Upper lobe of left lung (tissue), 6 donors: ENCODE data around the gene PAPOLA. TPM values are rescaled to one million over a fixed set of nuclear protein-coding genes. Genes with fewer than 3 reads are reported as not detected.

Experiments
- ATAC-seq, 2 donors: fragments of 200-7000 bp; cut with Tn5 transposase; one replicate each; pipeline ENCODE4 v1.9.1; 2022; ENCODE audit warnings: mild to moderate bottlenecking in 2 of 2, moderate library complexity in 2 of 2; ENCODE audit not compliant: low FRiP score in 2 of 2
- DNase-seq, 2 donors: peaks; one replicate each; pipeline ENCODE4 v3.0.0-alpha.2; 2019 to 2020
- H3K27ac ChIP-seq, 4 donors: fragments of 200-600 bp; sonication (generic); one replicate each; pipeline ENCODE4 v1.5.1; 2016 to 2019
- H3K27me3 ChIP-seq, 4 donors: fragments of 200-600 bp; sonication (generic); one replicate each; pipeline ENCODE4 v1.5.1; 2017 to 2019
- H3K36me3 ChIP-seq, 4 donors: fragments of 200-600 bp; sonication (generic); one replicate each; pipeline ENCODE4 v1.5.1; 2016 to 2019
- H3K4me1 ChIP-seq, 4 donors: fragments of 200-600 bp; sonication (generic); one replicate each; pipeline ENCODE4 v1.5.1; 2018 to 2019
- H3K4me3 ChIP-seq, 4 donors: fragments of 200-600 bp; sonication (generic); one replicate each; pipeline ENCODE4 v1.5.1; 2017 to 2019; ENCODE audit warnings: mild to moderate bottlenecking in 2 of 4, moderate library complexity in 1 of 4
- H3K9me3 ChIP-seq, 4 donors: fragments of 200-600 bp; sonication (generic); one replicate each; pipeline ENCODE4 v1.5.1; 2018 to 2019
- EP300 ChIP-seq, 4 donors: sonication (generic); formaldehyde crosslinking; IDR thresholded peaks; one replicate each; pipeline ENCODE4 v1.5.1; 2017; ENCODE audit warnings: antibody characterized with exemption in 4 of 4, control low read depth in 2 of 4
- POLR2A ChIP-seq, 4 donors: fragments of 450-650 bp; IDR thresholded peaks; one replicate each; pipeline ENCODE4 v1.5.1; 2016 to 2017; ENCODE audit warnings: antibody characterized with exemption in 4 of 4, mild to moderate bottlenecking in 2 of 4
- POLR2AphosphoS5 ChIP-seq, 2 donors: sonication (generic); formaldehyde crosslinking; IDR thresholded peaks; one replicate each; pipeline ENCODE4 v1.5.1; 2017; ENCODE audit warnings: antibody characterized with exemption in 2 of 2
- WGBS, 2 donors: methylation state at CpG; one replicate each; pipeline ENCODE4 v1.1.5; 2017 to 2018; 5-methylcytosine and 5-hydroxymethylcytosine counted together
- total RNA-seq, 6 donors: library from RNA; depleted of rRNA in 4 of 6; stranded (reverse); fragments of >200 nt in 4 of 6; gene quantifications; one replicate each; pipeline versions ENCODE4 v1.1.0 to v1.2.1, GENCODE V29; 2016 to 2021
- TF ChIP-seq, protein P1 (sequence below), 6 experiments: fragments of 450-650 bp in 4 of 6; fragments of 200-600 bp in 2 of 6; sonication (generic) in 2 of 6; IDR thresholded peaks; one replicate each; pipeline ENCODE4 v1.5.1; 2016 to 2019; ENCODE audit warnings: antibody characterized with exemption in 6 of 6
- donor health status: DM: no; HTN: no; CAD: no; lungs with moderate emphysema.
- donor health status: DM: no; HTN: yes; CAD: no; lungs with severe emphysema.

PAPOLA gene
- total RNA-seq, 6 donors from 2014 or later, result 109 to 210 (median 137) TPM

DNA sequence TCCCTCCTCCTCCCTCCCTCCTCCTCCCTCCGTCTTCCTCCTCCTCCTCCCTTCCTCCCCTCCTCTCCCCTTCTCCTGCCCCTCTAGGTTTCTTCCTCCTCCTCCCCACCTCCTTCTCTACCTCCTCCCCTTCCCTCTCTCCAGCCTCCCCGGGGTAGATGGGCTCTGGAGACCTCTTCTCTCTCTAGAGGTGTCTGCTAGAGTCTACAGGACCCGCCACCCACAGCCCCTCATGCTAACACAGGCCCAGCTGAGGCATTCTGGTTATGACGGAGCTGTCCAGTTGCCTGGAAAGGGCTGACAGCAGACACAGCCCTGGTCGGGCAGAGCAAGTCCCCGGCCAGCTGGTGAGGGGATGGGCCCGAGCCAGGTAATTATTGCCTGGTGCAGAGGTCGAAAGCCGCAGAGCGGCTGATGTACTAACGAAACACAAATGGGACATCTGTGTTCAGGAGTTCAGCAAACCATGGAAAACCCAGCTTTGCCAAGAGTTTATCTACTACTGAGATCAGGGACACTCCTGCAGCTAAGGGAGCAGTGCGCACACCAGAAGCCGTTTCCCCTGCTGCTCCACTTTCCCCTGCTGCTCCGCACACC, 96.2 kb downstream of the PAPOLA start:
- DNase-seq (no peak), ATAC-seq (no peak)
- H3K27ac ChIP-seq, result no peak overlapping the region
- TF ChIP-seq EP300 (IDR thresholded peaks at IDR 0.05) (no peak), POLR2A (IDR thresholded peaks at IDR 0.05) (no peak), POLR2AphosphoS5 (IDR thresholded peaks at IDR 0.05) (no peak)
- TF ChIP-seq, protein P1, sequence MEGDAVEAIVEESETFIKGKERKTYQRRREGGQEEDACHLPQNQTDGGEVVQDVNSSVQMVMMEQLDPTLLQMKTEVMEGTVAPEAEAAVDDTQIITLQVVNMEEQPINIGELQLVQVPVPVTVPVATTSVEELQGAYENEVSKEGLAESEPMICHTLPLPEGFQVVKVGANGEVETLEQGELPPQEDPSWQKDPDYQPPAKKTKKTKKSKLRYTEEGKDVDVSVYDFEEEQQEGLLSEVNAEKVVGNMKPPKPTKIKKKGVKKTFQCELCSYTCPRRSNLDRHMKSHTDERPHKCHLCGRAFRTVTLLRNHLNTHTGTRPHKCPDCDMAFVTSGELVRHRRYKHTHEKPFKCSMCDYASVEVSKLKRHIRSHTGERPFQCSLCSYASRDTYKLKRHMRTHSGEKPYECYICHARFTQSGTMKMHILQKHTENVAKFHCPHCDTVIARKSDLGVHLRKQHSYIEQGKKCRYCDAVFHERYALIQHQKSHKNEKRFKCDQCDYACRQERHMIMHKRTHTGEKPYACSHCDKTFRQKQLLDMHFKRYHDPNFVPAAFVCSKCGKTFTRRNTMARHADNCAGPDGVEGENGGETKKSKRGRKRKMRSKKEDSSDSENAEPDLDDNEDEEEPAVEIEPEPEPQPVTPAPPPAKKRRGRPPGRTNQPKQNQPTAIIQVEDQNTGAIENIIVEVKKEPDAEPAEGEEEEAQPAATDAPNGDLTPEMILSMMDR (IDR thresholded peaks at IDR 0.05), result no peak
- H3K36me3 ChIP-seq, result no peaks in the 10 kb centered on the region
- peaks cover 0 to 1% (median under 1%) of the 10 kb centered on the region in 4 donors for H3K27me3 ChIP-seq
- H3K9me3 ChIP-seq, result no peaks in the 10 kb centered on the region
- H3K4me1 ChIP-seq, result no peaks in the 10 kb centered on the region
- H3K4me3 ChIP-seq, result no peak overlapping the region
- WGBS, 2 donors, result 65 to 75% methylated on average over 13 to 14 of the region's 14 CpGs

DNA sequence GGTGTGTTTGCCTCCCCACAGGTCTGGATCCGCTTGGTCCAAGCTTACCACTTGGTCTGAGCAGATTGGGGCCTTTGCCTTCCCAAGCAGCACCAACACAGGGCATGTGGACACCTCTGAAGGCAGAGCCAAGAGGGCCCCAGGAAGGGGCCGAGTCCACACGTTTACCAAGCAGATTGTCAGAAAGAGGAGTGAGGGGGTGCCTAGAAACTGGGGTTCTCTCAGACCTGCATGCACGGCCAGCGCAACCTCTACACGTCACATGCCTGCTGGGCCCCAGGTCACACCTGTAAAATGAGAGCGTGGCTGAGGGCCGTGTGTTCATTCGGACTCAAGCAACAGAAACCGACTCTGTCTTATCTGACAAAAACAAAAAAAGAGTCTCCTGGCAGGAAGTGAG, 96.9 kb downstream of the PAPOLA start:
- Histone ChIP-seq H3K9me3 (no peaks in the 10 kb centered on the region), H3K27me3 (no peaks in the 10 kb centered on the region), H3K4me3 (no peak overlapping the region), H3K4me1 (no peaks in the 10 kb centered on the region), H3K36me3 (no peaks in the 10 kb centered on the region), H3K27ac (no peak overlapping the region)
- TF ChIP-seq POLR2A (IDR thresholded peaks at IDR 0.05) (no peak), EP300 (IDR thresholded peaks at IDR 0.05) (no peak), POLR2AphosphoS5 (IDR thresholded peaks at IDR 0.05) (no peak)
- TF ChIP-seq, protein P1 (IDR thresholded peaks at IDR 0.05), result no peak
- DNase-seq (no peak), ATAC-seq (no peak)
- WGBS, 2 donors, result 81 to 86% methylated on average over 9 to 10 of the region's 10 CpGs

DNA sequence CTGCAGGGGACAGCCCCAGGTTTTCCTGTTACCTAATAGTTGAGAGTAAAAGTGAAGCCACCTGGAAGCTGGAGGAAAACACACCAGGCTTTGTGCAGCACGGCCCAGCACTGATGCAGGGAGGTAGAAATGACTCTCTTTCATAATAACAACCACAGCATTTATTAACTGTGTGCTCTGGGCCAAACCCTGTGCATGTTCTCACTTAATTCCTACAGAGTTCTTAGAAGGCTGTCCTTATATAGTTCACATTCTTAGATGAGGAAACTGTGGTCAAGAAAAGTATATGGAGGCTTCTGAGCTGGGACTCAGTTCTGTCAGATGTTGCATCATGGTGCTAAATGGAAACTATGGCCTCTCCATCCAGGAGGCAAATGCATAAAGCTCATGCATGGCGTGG, 100.0 kb downstream of the PAPOLA start:
- Histone ChIP-seq H3K4me3 (no peak overlapping the region), H3K36me3 (no peaks in the 10 kb centered on the region), H3K9me3 (no peaks in the 10 kb centered on the region), H3K27ac (no peak overlapping the region), H3K27me3 (no peaks in the 10 kb centered on the region), H3K4me1 (no peaks in the 10 kb centered on the region)
- DNase-seq (no peak), ATAC-seq (no peak)
- 89 to 100% methylated on average over 2 of the region's 2 CpGs for WGBS, 2 donors
- no peak for TF ChIP-seq POLR2A (IDR thresholded peaks at IDR 0.05)
- TF ChIP-seq POLR2AphosphoS5 (IDR thresholded peaks at IDR 0.05), result no peak
- TF ChIP-seq EP300 (IDR thresholded peaks at IDR 0.05), result no peak
- TF ChIP-seq, protein P1 (IDR thresholded peaks at IDR 0.05), result no peak

DNA sequence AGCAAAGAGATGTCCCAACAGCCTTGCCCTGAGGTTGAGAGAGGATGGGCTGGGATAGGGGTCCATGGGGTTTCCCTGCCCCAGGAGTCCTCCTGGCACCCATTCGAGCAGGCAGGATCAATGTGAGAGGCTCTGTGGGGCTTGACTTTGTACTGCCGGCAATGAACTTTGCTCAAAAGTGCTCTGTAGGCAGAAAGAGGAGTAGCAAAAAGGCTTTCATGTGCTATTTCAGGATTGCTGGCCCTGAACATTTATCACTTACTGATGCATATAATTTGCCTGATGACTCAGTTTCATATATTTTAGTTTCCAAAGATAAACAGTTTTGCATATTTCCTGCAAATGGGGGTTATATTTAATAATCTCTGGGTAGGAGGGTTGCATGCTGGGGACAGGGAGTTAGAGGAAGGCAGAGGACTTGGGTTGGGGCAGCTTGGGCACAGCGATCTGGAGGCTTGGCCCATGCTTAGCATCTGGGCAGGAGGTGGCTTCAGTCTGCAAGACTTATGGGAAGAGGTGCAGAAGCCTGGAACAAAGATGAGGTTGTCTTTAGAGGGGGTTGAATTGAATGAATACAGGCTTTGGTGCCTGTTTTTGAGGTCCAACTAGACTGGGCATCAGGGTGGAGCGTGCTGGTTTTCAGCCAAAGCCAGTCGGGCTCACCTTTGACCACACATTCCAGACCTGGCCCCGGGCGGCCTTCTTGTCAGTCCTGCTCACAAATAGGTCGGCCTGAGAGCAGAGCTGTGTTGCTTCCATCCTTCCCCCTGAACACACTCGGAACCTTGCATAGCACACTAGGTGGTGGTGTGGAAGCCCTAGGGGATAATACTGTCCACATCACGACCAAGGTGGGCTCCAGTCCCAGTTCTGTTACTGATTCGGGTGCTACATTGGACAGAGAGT, 101.4 kb downstream of the PAPOLA start:
- Histone ChIP-seq H3K4me3 (no peak overlapping the region), H3K27me3 (no peaks in the 10 kb centered on the region), H3K4me1 (no peaks in the 10 kb centered on the region), H3K36me3 (no peaks in the 10 kb centered on the region), H3K27ac (no peak overlapping the region), H3K9me3 (no peaks in the 10 kb centered on the region)
- DNase-seq (no peak), ATAC-seq (no peak)
- no peak for TF ChIP-seq EP300 (IDR thresholded peaks at IDR 0.05)
- TF ChIP-seq, protein P1 (IDR thresholded peaks at IDR 0.05), result no peak
- no peak for TF ChIP-seq POLR2A (IDR thresholded peaks at IDR 0.05)
- no peak for TF ChIP-seq POLR2AphosphoS5 (IDR thresholded peaks at IDR 0.05)
- 72 to 82% methylated on average over 5 to 11 of the region's 11 CpGs for WGBS, 2 donors
